Measurements from ENCODE around the gene SPNS2. TPM values are rescaled to one million over a fixed set of nuclear protein-coding genes. Genes with fewer than 3 reads are reported as not detected.

Gene SPNS2
- total and polyA plus RNA-seq, 10 of the 15 experiments (the other 5 are each of a cell fraction or from before 2014, with no cell fraction given) = 0.04 to 1.1 (median 0.23) TPM; not detected in 2

DNA sequence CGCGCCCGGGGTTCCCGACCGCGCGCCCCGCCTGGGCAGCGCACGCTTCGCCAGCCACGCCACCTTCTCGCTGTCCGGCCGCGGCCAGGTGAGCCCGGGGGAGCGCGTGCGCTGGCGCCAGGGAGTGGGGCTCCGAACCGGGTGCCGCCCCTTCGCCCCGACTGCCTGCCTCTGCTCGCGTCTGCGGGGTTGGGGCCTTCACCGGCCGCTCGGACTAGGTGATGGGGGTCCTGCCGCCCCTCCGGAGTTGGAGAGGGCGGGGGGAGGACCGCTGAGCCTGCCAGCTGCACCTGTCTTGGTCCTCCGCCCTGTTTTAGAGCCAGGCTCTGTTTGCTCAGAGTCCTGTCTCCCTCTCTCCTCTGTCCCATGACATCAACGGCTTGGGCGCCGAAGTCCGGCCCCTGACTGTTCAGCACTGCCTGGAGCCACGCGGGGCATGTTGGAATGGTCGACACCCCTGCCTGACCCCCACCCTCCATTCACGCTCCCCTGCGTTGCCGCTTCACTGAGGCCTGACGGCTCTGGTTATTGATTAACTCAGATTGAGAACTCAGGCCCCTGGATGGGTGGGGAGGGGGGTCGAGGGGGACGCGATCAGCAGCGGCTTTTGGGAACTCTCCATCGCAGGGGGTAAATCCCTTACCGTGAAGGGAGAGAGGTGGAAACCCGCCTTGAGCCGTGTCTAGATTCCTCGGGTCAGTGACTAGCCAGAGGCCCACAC lies 86.4 kb downstream of the SPNS2 start:
- SMC1A ChIA-PET (ENCODE audit: uncharacterized antibody, unreplicated experiment) = no interaction called here
- H3K27ac ChIP-seq (ENCODE audit: control insufficient read depth, insufficient read depth) = no peak overlapping the region
- intact Hi-C loops (cut with micrococcal nuclease; ENCODE audit: unreplicated experiment) = no loop called here
- no peaks in the 10 kb centered on the region for H3K36me3 ChIP-seq (ENCODE audit: control insufficient read depth in 2 of 2, insufficient read depth in 2 of 2, low read length in 1 of 2)
- CTCF ChIA-PET = no interaction called here
- H3K79me2 ChIP-seq (ENCODE audit: control insufficient read depth, insufficient read depth, low read length) = no peaks in the 10 kb centered on the region
- TF ChIP-seq CBFB (IDR thresholded peaks at IDR 0.05; ENCODE audit: low read depth) (no peak), SUZ12 (IDR thresholded peaks at IDR 0.05; ENCODE audit: unreplicated experiment) (peak; percentile 13), RB1 (IDR thresholded peaks at IDR 0.05; ENCODE audit: borderline replicate concordance) (no peak), BACH1 (IDR thresholded peaks at IDR 0.05; ENCODE audit: borderline replicate concordance) (no peak), ZBTB40 (IDR thresholded peaks at IDR 0.05; ENCODE audit: borderline replicate concordance) (no peak), BRCA1 (IDR thresholded peaks at IDR 0.05; ENCODE audit: low read depth, low read length) (no peak), POLR2AphosphoS5 (IDR thresholded peaks at IDR 0.05; ENCODE audit: low read length) (no peak), HCFC1 (IDR thresholded peaks at IDR 0.05; ENCODE audit: low read length) (no peak), NR2C1 (IDR thresholded peaks at IDR 0.05) (no peak), BMI1 (IDR thresholded peaks at IDR 0.05; ENCODE audit: borderline replicate concordance) (no peak), MTA3 (IDR thresholded peaks at IDR 0.05; ENCODE audit: borderline replicate concordance, low read length) (no peak), ZNF274 (IDR thresholded peaks at IDR 0.05; ENCODE audit: insufficient read depth, insufficient read length) (no peak), LARP7 (IDR thresholded peaks at IDR 0.05) (no peak), HDAC6 (IDR thresholded peaks at IDR 0.05; ENCODE audit: unreplicated experiment) (peak; percentile 28), ZNF24 (IDR thresholded peaks at IDR 0.05) (no peak), CBX5 (IDR thresholded peaks at IDR 0.05; ENCODE audit: low read depth) (no peak)
- RAD21 ChIA-PET (ENCODE audit: unreplicated experiment) = no interaction called here
- no peak overlapping the region for H3K4me3 ChIP-seq
- H3K4me2 ChIP-seq (ENCODE audit: control insufficient read depth, insufficient read depth) = no peak overlapping the region
- no peak for ATAC-seq
- BruUV-seq (replicated peaks) = no TSS peak
- in situ Hi-C loops (cut with MboI) = no loop called here
- no peaks in the 10 kb centered on the region for H3K4me1 ChIP-seq (ENCODE audit: control insufficient read depth, insufficient read depth, low read length)
- H4K20me1 ChIP-seq (ENCODE audit: control insufficient read depth, insufficient read depth) = no peaks in the 10 kb centered on the region; the same call in none of the 2 replicates
- no peak overlapping the region for H3K9ac ChIP-seq (ENCODE audit: control insufficient read depth, insufficient read depth, low read length)
- peaks cover 8% of the 10 kb centered on the region in 2 experiments for H3K27me3 ChIP-seq (replicated peaks in 1 of 2; ENCODE audit: control insufficient read depth in 2 of 2, insufficient read depth in 2 of 2, low read length in 1 of 2)
- no peak for DNase-seq (ENCODE audit: low read depth, low spot score)
- POLR2A ChIA-PET = no interaction called here
- FAIRE-seq = no peak
- no peaks in the 10 kb centered on the region; the same call in 2 of the 3 replicates for H3K9me3 ChIP-seq (replicated peaks; ENCODE audit: control insufficient read depth, insufficient read depth, low read length)
- no peak overlapping the region for H2AFZ ChIP-seq (ENCODE audit: control insufficient read depth, low read depth, low read length)
- 44% methylated on average over 40 of the region's 57 CpGs for WGBS (ENCODE audit: insufficient coverage, insufficient replicate concordance, low lambda C conversion rate, missing lambda C conversion rate)
